K562 (cell line): Measurements from ENCODE around the gene TRMT112. TPM values are rescaled to one million over a fixed set of nuclear protein-coding genes. Genes with fewer than 3 reads are reported as not detected.

ENCODE experiments used
- CBFA2T3 ChIP-seq: fragments of 450-650 bp; IDR thresholded peaks from 2 replicates; pipeline ENCODE4 v1.6.1; 2017
- ELF2 ChIP-seq: fragments of 250-450 bp; sonication (Bioruptor Pico); IDR thresholded peaks from 2 replicates; pipeline ENCODE4 v1.5.0; 2021; ENCODE audit warnings: mild to moderate bottlenecking
- FIP1L1 ChIP-seq: fragments of 200-400 bp; formaldehyde crosslinking; IDR thresholded peaks from 2 replicates; pipeline ENCODE4 v1.6.1; 2018; ENCODE audit warnings: mild to moderate bottlenecking, low read depth, low read length; ENCODE audit not compliant: poor library complexity, severe bottlenecking
- GTF2E2 ChIP-seq: fragments of 200-800 bp; sonication (Bioruptor generic); IDR thresholded peaks from 2 replicates; pipeline ENCODE4 v1.6.1; 2016; ENCODE audit warnings: missing genetic modification characterization, missing compliant biosample characterization
- HMGXB4 ChIP-seq: sonication (generic); formaldehyde crosslinking; IDR thresholded peaks from 2 replicates; pipeline ENCODE4 v1.8.1; 2023; ENCODE audit warnings: mild to moderate bottlenecking, missing genetic modification reagents
- KHSRP ChIP-seq: fragments of 450-650 bp; IDR thresholded peaks from 2 replicates; pipeline ENCODE4 v1.6.1; 2017
- LARP7 ChIP-seq: fragments of 450-650 bp; IDR thresholded peaks from 2 replicates; pipeline ENCODE4 v1.6.1; 2016
- MBD1 ChIP-seq: fragments of 250-450 bp; sonication (Bioruptor Pico); IDR thresholded peaks from 2 replicates; pipeline ENCODE4 v1.8.0; 2022; ENCODE audit warnings: inconsistent platforms
- MCM3 ChIP-seq: fragments of 450-650 bp; IDR thresholded peaks from 2 replicates; pipeline ENCODE4 v1.6.1; 2016
- SFPQ ChIP-seq: fragments of 200-400 bp; formaldehyde crosslinking; IDR thresholded peaks from 2 replicates; pipeline ENCODE4 v1.6.1; 2017; ENCODE audit warnings: mild to moderate bottlenecking, low read depth, low read length, moderate library complexity
- SUPT5H ChIP-seq: fragments of 450-650 bp; IDR thresholded peaks from 2 replicates; pipeline ENCODE4 v1.6.1; 2016
- THRA ChIP-seq: fragments of 450-650 bp; IDR thresholded peaks from 2 replicates; pipeline ENCODE4 v1.6.1; 2017; ENCODE audit warnings: mild to moderate bottlenecking, moderate library complexity
- XRCC4 ChIP-seq: IDR thresholded peaks from one replicate; pipeline ENCODE4 v1.6.1; 2011; ENCODE audit not compliant: insufficient read depth, insufficient read length; ENCODE audit errors: extremely low read depth
- ZBTB33 ChIP-seq: sonication (generic); formaldehyde crosslinking; IDR thresholded peaks from 2 replicates; pipeline ENCODE4 v1.8.1; 2023; ENCODE audit warnings: mild to moderate bottlenecking, missing genetic modification reagents
- ZNF140 ChIP-seq: fragments of 250-450 bp; sonication (Bioruptor Pico); IDR thresholded peaks from 2 replicates; pipeline ENCODE4 v1.8.0; 2021; ENCODE audit warnings: moderate library complexity, mild to moderate bottlenecking, inconsistent platforms
- ZNF277 ChIP-seq: fragments of 250-450 bp; sonication (Bioruptor Pico); IDR thresholded peaks from 2 replicates; pipeline ENCODE4 v1.8.0; 2022; ENCODE audit warnings: inconsistent platforms, mild to moderate bottlenecking, moderate library complexity, borderline replicate concordance
- ZNF655 ChIP-seq: fragments of 250-450 bp; sonication (Bioruptor Pico); IDR thresholded peaks from 2 replicates; pipeline ENCODE4 v1.5.0; 2021
- polyA plus RNA-seq, 8 experiments: library from polyadenylated mRNA; depleted of rRNA in 4 of 8; stranded (reverse) in 5 of 8; unstranded in 3 of 8; fragments of >200 nt; fragmentation: Nextera tagmentation in 2 of 8; fragmentation: Illumina TruSeq in 1 of 8; extraction: Ambion mirVana in 2 of 8; extraction: Trizol in 1 of 8; gene quantifications; 2 replicates each; pipeline versions ENCODE4 v1.2.1 to v1.2.3, GENCODE V29; 2011 to 2014; ENCODE audit warnings: inconsistent platforms in 1 of 8, missing spikeins in 1 of 8
- total RNA-seq, 7 experiments: library from RNA; depleted of rRNA in 6 of 7; stranded (reverse); fragments of >200 nt in 6 of 7; fragmentation: Illumina TruSeq in 2 of 7; extraction: Trizol in 2 of 7; gene quantifications; 2 replicates each; pipeline versions ENCODE4 v1.2.1 to v1.2.3, GENCODE V29; 2011 to 2021; ENCODE audit warnings: low replicate concordance in 1 of 7

TRMT112 gene
- total and polyA plus RNA-seq, 9 of the 15 experiments (the other 6 are each of a cell fraction or from before 2014, with no cell fraction given) = 162 to 444 (median 300) TPM

GRCh38 chr11:64269540-64270220 is 47.7 kb downstream of the TRMT112 start (continued):
- TF ChIP-seq THRA (no peak), CBFA2T3 (no peak), HMGXB4 (no peak), SFPQ (no peak), SUPT5H (peak; percentile 26), ELF2 (CRISPR knock-in tag) (peak; percentile 100), ZBTB33 (CRISPR knock-in tag) (no peak), MCM3 (no peak), LARP7 (no peak), ZNF277 (CRISPR knock-in tag) (0 out of 2 replicates have a peak, but pooled peaks have one; percentile 44), FIP1L1 (peak; percentile 97), ZNF140 (CRISPR knock-in tag) (no peak), KHSRP (no peak), ZNF655 (CRISPR knock-in tag) (no peak), MBD1 (no peak), GTF2E2 (tag) (peak; percentile 90; the same call in 1 of the 2 replicates), XRCC4 (no peak)
